ENCODE results near the gene OTOG.

Gene OTOG

DNA sequence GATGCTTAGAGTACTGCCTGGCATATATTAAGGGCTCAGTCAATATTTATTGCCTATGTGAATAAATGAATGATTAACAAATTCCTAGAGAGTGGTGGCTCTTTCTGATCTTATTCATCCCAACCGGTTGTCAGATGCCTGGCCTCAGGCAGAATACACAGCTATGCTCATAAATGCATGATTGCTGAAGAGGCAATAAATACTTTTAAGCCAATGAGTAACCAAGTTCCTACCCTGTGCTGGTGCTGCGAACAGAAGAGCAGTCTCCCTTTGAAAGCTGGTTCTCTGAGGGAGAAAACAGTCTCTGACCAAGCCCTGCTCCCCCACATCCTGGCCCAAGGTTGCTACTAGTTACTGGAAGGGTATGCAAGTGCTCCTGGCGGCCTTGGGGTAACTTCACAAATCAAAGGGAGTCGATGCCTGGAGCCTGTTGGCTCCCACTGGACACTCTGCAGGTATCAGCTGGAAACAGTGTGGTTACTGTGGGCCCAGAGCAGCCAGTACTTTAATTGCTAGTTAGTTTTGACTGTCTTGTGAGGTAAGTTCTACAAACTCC, 5.7 kb upstream of the OTOG start:
- DNase-seq (ENCODE audit: low spot score): no peak

DNA sequence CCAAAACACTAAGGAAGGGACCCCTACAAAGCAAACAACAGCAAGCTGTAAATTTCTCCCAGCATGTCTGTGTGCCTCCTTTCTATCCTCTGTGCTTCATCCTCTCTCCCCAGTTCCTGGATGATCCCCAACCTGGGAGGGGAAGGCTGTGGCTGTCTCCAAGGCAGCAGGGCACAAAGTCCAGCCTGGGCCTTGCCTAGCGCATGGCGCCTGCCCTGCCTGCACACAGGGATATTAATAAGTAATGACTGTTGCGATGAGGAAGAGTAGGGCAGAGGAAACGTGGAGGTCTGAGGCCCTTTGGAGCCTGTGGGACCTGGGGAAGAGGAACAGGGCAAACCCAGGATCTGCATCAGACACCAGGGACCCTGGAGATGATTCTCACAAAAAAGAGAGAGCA, 4.8 kb upstream of the OTOG start:
- no peak for DNase-seq (ENCODE audit: low spot score)

DNA sequence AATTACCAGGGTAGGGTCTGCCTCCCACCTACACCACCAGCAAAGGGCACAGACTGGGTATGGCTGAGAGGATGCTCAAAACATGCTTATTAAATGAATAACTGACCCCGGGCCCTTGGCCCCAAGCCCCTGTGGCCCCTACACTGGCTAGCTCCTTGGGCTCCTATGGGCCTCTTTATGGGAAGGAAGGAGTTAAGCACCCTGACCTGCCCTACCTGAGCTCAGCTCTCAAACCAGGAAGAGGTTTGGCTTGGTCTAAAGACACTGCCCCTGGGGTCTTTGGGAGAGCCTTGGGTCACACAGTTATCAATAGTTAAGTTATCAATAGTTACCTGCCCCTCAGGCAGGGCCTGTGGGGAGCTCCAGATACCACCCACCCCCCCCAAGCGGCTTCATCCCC, 4.0 kb upstream of the OTOG start:
- DNase-seq (ENCODE audit: low spot score): no peak

GRCh38 chr11:17543574-17544180, 3.4 kb upstream of the OTOG start:
- DNase-seq (ENCODE audit: low spot score): no peak

DNA sequence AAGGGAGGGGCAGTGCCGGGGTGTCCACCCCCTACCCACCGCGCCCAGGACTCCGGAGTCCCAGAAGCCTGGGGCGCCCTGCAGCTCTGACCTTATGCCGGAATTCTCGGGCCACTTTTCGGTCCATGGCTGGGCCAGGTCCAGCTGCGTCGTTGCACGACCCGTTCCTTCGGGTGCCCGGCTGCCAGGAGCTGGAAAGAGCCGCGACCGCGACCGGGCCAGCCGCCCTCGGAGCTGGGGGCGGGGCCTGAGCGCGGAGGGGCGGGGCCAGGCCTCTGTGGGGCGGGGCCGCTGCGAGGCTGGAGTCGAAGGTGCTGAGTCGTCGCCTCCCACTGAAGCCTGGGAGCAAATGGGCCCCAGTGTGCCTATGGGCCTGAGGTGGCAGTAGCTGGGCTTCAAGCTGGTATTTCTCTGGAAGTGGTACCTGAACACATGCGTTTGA, 2.9 kb upstream of the OTOG start, which contains the start of gene USH1C:
Gene USH1C (minus strand): TSS at position 236 of the 442 bp plus-strand sequence. CDS start 109 bp downstream, at position 127.
- no peak for DNase-seq (ENCODE audit: low spot score)

DNA sequence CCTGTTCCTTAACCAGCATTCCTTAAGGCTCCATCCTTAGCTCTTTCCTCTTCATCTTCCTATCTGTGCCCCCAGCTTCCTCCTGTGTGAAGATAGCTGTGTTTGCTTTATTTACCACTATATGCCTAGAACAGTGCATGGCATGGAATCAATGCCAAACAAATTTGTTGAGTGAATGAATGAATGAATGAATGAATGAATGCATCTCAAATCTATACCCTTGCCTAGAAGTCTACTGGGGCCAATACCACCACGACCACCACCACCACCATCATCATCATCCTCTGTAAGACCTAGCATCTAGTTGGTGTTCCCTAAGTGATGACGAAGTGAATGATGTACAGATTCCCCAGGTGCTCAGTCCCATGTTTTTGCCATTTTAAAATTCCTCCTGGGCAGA, 819 bp upstream of the OTOG start:
- no peak for DNase-seq (ENCODE audit: low spot score)

DNA sequence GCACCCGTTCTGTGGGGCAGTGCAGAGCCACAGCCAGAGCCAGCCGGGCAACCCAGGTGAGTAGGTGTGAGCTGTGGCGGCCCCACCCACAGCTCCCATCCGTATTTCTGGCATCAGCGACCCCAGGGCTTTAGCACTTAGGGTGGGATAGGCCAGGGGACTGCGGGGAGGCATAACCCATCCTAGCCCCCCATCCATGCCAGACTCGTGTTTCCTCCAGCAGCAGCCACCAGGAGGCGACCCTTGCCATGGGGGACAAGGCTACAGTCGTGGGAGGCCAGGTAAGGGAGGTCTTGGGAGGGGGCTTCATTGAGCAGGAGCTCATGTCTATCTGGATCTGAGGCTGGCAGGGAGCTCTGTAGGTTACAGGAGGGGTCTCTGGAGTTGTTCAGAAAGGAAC, 873 bp downstream of the OTOG start:
- DNase-seq (ENCODE audit: low spot score): no peak

- no peak for DNase-seq (ENCODE audit: low spot score)
Observed at GRCh38 chr11:17548444-17548843, 1.4 kb downstream of the OTOG start.

DNA sequence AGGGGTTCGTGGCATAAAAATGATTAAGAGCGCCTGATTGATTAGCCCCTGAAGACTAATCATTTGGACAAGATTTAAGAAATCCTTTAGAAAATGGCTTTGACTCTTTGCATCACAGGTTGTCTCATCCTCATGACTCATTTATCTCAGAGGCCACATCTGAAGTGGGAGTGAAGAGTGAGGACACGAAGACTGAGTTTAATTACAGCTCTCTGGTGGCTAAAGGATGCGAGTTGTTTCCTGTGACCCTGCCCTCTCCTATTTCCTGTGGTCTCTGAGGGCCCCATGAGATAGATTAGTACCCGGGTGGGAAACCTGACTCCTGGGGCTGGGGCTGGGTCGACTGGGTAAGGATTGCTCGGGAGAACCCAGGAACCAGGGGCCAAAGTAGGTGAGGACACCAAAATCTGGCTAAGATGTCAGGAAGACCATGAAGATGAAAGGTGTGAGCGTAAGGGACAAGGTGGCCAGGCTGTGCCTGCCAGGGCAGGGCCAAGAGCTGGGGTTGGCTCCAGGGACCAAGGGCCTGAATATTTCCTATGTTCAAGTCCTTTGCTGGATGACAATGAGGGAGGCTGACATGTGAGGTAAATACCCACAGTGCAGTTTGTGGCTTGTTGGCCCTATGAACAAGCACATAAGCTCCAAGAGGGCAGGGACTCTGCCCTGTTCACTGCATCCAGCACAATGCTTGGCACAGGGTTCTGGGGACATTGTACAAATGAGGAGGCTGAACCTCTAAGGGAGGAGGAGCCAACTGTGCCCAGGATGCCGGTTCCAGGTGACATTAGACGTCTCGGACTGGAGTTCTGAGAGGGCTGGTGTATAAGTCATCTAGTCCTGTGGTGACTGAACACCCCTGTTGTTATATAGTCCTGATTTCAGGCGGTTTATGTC, 3.6 kb downstream of the OTOG start:
- DNase-seq (ENCODE audit: low spot score): no peak

- no peak for DNase-seq (ENCODE audit: low spot score)
Observed at GRCh38 chr11:17551347-17552040, 4.4 kb downstream of the OTOG start.

DNA sequence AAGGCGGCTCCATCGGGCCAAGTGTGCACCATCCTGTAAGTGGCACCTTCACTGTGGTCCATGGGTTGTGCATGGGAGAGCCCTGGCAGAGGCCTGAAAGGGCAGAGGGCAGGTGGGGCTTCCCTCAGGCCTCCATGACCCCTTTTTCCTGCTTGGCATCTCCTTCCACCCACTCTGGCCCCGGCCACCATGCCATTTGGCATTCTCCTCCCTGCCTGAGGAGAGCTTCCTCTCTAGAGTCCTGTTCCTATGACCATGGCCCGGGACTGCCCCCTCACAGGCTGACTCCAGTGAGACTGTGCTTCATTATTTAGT, 4.9 kb downstream of the OTOG start:
- no peak for DNase-seq (ENCODE audit: low spot score)

DNA sequence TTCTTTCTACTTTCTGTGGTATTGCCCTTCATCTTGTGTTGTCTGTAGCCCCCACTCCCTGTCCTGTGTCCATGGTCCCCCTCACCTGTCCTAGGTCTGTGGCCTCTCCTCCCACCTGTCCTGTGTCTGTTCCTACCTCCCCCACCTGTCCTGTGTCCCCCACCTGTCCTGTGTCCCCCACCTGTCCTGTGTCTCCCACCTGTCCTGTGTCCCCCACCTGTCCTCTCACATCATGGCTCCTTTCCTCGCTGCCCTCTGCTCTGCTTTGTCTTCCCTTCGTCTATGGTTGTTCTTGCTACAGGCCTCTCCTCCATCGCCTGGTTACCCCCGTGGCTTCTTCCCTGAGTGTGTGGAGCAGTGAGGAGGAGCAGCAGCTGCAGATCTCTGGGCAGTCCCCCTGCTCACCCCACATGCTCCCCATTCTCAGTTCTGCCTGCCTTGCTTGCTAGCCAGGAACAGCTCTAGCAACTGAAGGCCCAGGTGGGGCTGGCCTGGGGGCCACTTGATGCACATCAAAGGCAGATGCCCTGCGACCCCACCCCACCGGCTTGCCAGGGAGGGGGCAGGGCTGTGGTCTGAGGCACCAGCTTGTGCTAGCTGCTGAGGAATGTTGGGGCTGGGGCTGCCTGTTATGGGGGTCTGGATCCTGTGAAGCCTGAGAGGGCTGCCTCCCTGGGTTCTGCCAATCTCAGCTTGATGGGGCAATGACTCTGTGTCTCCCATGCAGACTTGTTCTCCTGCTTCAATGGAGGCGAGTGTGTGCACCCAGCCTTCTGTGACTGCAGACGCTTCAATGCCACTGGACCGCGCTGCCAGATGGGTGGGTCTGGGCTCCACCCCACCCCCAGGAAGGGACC, 5.6 kb downstream of the OTOG start:
- DNase-seq (ENCODE audit: low spot score): no peak

- no peak for DNase-seq (ENCODE audit: low spot score)
Observed at GRCh38 chr11:17553249-17553546, 6.1 kb downstream of the OTOG start.

GRCh38 chr11:17554487-17554886, 7.4 kb downstream of the OTOG start:
- DNase-seq (ENCODE audit: low spot score): no peak

GRCh38 chr11:17556999-17557398, 9.9 kb downstream of the OTOG start:
- no peak for DNase-seq (ENCODE audit: low spot score)

DNA sequence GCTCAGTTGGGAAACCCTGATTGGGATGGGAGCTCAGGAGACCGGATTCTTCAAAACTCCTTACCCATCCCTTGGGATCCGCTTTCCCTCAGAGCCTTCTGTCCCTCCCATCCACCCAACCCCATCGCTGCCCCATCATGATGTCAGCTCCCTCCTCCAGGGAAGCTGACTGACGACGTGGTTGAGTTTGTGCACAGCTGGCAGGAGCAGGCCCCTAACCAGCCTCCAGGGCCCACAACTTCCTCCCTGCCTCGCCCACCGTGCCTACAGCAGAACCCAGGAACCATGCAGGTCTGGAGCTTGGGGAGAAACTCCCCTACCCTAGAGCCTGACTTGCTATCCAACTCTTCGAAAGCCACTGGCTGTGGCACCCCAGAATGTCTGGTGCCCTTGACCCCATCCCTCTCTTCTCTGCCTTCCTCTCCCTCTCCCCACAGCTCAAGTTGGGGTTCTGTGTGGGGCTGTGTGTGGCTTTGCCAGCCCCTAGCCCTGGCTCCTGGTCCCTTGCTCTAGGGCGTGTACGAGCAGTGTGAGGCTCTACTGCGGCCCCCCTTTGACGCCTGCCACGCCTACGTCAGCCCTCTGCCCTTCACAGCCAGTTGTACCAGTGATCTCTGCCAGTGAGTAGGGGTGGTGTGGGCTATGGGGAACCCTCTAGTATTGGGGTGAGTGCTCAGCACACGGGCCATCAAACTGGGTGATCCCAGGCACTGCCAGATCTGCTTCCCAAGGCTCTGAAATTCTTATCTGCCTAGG, 11.1 kb downstream of the OTOG start:
- DNase-seq (ENCODE audit: low spot score): no peak

DNA sequence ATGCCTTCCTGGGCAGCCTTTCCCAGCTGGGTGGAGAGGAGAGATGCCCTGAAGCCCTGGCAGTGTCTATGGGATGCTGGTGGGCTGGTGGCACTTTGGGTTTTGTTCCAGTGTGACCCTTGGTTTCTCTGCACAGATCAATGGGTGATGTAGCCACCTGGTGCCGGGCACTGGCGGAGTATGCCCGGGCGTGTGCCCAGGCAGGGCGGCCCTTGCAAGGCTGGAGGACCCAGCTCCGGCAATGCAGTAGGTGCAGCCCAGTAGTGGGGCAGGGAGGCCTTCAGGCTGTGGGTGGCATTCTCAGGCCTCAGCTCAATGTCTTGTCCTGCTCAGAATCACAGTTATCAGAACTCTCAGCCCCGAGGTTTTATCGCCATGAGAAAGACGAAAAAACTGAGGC, 11.9 kb downstream of the OTOG start:
- DNase-seq (ENCODE audit: low spot score): no peak

- DNase-seq (ENCODE audit: low spot score): no peak
Observed at GRCh38 chr11:17559341-17560087, 12.5 kb downstream of the OTOG start.

DNA sequence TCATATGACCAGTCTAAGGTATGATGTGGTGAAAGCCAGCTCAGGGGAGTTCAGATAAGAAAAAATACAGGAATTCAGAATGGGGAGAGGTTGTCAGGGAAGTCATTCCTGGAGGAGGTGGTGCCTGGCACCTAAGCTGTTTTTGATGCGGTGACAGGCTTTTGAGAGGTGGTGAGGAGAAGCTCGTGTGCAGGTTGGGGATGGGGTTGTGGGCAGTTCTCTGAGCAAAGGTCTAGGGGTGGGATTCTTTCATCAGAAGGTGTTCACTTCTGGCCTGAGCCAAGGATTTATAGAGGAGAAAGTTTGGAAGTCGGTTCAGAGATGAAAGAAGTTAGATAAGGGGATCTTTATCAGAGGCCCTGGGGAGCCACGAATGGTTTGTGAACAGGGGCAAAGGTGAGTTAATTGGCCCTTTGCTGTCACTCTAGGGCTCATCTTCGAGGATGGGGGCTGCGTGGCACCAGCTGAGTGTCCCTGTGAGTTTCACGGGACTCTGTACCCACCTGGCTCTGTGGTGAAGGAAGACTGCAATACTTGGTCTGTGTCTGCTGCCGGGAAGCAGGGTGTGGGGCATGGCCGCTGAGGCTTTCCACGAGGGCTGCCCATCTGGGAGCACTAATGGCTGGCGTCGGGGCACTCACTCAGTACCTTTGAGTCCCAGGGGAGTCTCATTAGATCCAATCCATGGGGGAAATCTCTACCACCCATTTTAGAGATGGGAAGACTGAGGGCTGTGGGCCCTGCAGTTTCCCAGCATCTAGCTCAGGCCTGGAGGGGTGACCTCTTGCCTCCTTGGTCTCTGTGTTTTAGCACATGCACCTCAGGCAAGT, 13.4 kb downstream of the OTOG start:
- DNase-seq (ENCODE audit: low spot score): no peak

- DNase-seq (ENCODE audit: low spot score): no peak
Observed at GRCh38 chr11:17561111-17561415, 14.0 kb downstream of the OTOG start.

Measured in pons (tissue), 1 donor.